HG02938 (cell line): ENCODE measurements around the gene CRB2.

Experiments used
- ATAC-seq: cut with Tn5 transposase; IDR thresholded peaks from one replicate; pipeline ENCODE4 v1.9.1; 2021; ENCODE audit warnings: mild to moderate bottlenecking, moderate library complexity; ENCODE audit not compliant: unreplicated experiment

CRB2 gene

GRCh38 chr9:123377211-123377971 lies 21.4 kb downstream of the CRB2 start:
- no peak for ATAC-seq

- no peak for ATAC-seq
These were observed 22.0 kb downstream of the CRB2 start for GRCh38 chr9:123378025-123378424.

- ATAC-seq = no peak
These were observed 23.1 kb downstream of the CRB2 start for GRCh38 chr9:123378956-123379660.

- ATAC-seq = no peak
These were observed 25.1 kb downstream of the CRB2 start for GRCh38 chr9:123380852-123381705.

GRCh38 chr9:123382653-123383511 lies 26.9 kb downstream of the CRB2 start:
- ATAC-seq = no peak

- ATAC-seq = no peak
These were observed 27.6 kb downstream of the CRB2 start for GRCh38 chr9:123383512-123384170.

GRCh38 chr9:123387686-123388085 lies 31.7 kb downstream of the CRB2 start:
- no peak for ATAC-seq

GRCh38 chr9:123389070-123389469 lies 33.1 kb downstream of the CRB2 start:
- no peak for ATAC-seq

- no peak for ATAC-seq
These were observed 33.7 kb downstream of the CRB2 start for GRCh38 chr9:123389698-123390097.

- no peak for ATAC-seq
These were observed 34.5 kb downstream of the CRB2 start for GRCh38 chr9:123390337-123391135.

- ATAC-seq = no peak
These were observed 35.2 kb downstream of the CRB2 start for GRCh38 chr9:123391233-123391632.

GRCh38 chr9:123391946-123392345 lies 35.9 kb downstream of the CRB2 start:
- no peak for ATAC-seq

GRCh38 chr9:123392802-123393201 lies 36.8 kb downstream of the CRB2 start:
- no peak for ATAC-seq

GRCh38 chr9:123394291-123395235 lies 38.6 kb downstream of the CRB2 start:
- ATAC-seq = no peak

GRCh38 chr9:123395276-123395688 lies 39.3 kb downstream of the CRB2 start:
- no peak for ATAC-seq

GRCh38 chr9:123395689-123396511 lies 39.9 kb downstream of the CRB2 start:
- ATAC-seq = no peak

- no peak for ATAC-seq
These were observed 42.0 kb downstream of the CRB2 start for GRCh38 chr9:123397975-123398374.
